ENCODE measurements around the gene SORCS2.

SORCS2 gene

DNA sequence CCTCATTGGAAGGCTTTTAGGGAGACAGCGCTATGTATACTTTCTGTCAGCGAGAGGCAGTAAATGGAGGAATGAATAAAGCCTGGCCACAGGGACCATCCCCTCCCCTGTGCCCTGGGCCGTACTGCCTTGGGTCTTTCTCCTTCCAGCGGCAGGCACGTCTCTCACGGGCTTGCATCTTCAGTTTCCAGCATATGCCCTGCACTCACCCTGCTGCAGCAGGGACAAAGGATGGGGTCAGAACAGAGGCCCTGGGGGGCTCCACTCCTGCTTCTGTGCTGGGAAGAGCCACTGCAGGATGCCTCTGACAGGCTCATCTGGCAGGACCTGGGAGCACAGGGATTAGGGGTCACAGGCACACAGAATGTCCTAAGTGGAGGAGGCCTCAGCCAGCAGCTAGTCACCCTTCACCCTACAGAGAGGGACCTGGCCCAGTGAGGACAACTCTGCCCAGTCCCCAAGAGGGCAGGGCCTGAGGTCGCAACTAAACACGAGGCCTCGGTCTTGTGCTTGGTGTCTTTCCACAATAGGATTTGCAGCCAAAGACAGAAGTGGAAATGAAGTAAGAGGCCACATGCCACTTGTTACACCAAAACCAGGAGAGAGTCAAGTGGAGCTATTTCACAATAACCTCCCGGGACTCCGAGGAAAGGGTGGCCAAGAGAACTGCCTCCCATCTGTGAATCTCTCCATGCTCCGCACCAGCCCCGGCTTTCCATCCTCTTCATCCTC is 596.5 kb downstream of the SORCS2 start:
- peak overlapping the region in 1 of 2 donors; percentile 56 for H3K27ac ChIP-seq
- DNase-seq (ENCODE audit: low spot score): no peak
- TF ChIP-seq, protein P1, sequence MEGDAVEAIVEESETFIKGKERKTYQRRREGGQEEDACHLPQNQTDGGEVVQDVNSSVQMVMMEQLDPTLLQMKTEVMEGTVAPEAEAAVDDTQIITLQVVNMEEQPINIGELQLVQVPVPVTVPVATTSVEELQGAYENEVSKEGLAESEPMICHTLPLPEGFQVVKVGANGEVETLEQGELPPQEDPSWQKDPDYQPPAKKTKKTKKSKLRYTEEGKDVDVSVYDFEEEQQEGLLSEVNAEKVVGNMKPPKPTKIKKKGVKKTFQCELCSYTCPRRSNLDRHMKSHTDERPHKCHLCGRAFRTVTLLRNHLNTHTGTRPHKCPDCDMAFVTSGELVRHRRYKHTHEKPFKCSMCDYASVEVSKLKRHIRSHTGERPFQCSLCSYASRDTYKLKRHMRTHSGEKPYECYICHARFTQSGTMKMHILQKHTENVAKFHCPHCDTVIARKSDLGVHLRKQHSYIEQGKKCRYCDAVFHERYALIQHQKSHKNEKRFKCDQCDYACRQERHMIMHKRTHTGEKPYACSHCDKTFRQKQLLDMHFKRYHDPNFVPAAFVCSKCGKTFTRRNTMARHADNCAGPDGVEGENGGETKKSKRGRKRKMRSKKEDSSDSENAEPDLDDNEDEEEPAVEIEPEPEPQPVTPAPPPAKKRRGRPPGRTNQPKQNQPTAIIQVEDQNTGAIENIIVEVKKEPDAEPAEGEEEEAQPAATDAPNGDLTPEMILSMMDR (IDR thresholded peaks at IDR 0.05): no peak
- H3K4me3 ChIP-seq: no peak overlapping the region

DNA sequence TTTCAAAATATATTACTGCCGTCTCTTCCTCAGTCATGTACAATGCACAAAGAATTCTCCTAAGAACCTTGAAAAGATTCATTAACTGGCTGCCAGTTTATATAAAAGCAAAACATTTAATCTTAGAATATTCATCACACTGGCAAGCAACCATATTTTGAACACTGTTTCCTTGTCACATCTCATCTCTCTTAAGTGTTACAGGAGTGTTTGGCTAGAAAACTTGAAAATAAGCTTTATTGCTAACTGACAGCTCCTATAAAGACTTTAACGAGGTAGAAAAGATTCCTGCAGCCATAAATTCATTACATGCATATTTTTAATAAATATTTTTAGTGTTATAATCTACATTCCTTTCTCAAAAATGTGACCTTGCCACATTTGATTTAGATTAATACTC is 597.7 kb downstream of the SORCS2 start:
- TF ChIP-seq, protein P1 (IDR thresholded peaks at IDR 0.05): no peak
- H3K27ac ChIP-seq: no peak overlapping the region
- no peak overlapping the region for H3K4me3 ChIP-seq
- DNase-seq (ENCODE audit: low spot score): no peak

DNA sequence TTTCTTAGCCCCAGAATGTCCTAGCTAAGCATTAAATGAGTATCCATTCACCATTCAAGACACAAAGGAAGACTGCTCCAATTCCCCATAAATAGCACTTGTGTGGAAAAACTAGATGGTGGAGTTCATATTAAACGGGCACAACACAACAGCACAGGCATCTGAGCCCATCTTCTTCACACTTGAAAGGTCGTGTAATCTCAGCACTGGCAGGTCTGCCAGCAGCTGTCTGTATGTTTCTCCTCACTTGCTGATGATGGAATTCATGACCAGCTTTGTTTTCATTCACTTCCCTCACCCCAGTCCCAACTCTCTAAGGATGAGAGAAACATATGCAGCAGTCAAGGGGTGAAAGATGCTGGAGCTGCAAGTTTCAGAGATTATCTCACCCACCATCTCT is 598.7 kb downstream of the SORCS2 start:
- Histone ChIP-seq H3K27ac (no peak overlapping the region), H3K4me3 (no peak overlapping the region)
- TF ChIP-seq, protein P1 (IDR thresholded peaks at IDR 0.05): no peak
- no peak for DNase-seq (ENCODE audit: low spot score)
